ENCODE measurements around the gene TVP23C. TPM values are rescaled to one million over a fixed set of nuclear protein-coding genes. Genes with fewer than 3 reads are reported as not detected.
A peak's percentile ranks its signal among the peaks of the same experiment; 100 is the strongest.

The TVP23C gene
- total RNA-seq, 1 experiment from 2014 or later: 45.5 TPM

DNA sequence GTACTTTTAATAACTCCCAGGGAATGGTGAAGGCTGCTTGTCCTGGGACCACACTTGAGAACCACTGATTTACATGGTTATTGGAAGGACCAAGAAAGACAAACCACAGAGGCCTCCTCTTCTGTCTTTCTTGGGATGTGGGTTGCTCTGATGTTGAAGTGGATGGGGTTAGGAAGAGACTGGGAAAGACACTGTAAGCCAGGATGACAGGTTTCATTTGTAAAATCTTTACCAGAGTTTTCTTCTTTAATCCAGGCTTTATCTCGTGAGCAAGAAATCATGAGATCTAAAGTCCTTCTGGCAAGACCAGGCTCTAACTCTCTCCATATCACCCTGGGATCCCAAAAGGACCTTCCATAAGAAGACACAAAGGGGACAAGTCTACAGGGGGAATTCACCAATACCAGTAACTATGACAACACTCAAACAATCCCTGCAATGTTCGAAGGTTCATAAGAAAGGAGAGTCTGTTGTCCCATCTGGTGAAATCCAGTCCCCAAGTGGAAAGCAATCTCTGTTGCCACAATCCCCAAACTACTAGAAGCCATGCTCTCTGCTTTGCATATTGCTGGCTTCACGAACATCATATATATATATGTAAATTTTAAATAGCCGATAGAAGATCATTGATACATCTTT is 51.1 kb downstream of the TVP23C start:
- ChIA-PET CTCF (no interaction called here), POLR2A (ENCODE audit: unreplicated experiment) (no interaction called here)
- intact Hi-C loops (cut with micrococcal nuclease; ENCODE audit: unreplicated experiment): no loop called here
- Histone ChIP-seq H3F3A (ENCODE audit: insufficient read depth, low read depth) (no peaks in the 10 kb centered on the region), H3K9me2 (ENCODE audit: insufficient read depth) (no peaks in the 10 kb centered on the region), H3K4me1 (replicated peaks; ENCODE audit: insufficient read depth) (no peaks in the 10 kb centered on the region), H3K27me3 (ENCODE audit: insufficient read depth, low read depth) (no peaks in the 10 kb centered on the region), H3K79me2 (ENCODE audit: low read depth) (no peaks in the 10 kb centered on the region), H3K4me3 (no peak overlapping the region), H2AFZ (no peak overlapping the region), H3K27ac (no peak overlapping the region), H3K36me3 (ENCODE audit: low read depth) (no peaks in the 10 kb centered on the region), H4K20me1 (ENCODE audit: insufficient read depth) (no peaks in the 10 kb centered on the region), H3K9me3 (ENCODE audit: insufficient read depth, low read depth) (no peaks in the 10 kb centered on the region), H3K4me2 (no peak overlapping the region)
- DNase-seq: no peak
- no TSS peak for BruUV-seq (replicated peaks)
- TF ChIP-seq, protein P1, sequence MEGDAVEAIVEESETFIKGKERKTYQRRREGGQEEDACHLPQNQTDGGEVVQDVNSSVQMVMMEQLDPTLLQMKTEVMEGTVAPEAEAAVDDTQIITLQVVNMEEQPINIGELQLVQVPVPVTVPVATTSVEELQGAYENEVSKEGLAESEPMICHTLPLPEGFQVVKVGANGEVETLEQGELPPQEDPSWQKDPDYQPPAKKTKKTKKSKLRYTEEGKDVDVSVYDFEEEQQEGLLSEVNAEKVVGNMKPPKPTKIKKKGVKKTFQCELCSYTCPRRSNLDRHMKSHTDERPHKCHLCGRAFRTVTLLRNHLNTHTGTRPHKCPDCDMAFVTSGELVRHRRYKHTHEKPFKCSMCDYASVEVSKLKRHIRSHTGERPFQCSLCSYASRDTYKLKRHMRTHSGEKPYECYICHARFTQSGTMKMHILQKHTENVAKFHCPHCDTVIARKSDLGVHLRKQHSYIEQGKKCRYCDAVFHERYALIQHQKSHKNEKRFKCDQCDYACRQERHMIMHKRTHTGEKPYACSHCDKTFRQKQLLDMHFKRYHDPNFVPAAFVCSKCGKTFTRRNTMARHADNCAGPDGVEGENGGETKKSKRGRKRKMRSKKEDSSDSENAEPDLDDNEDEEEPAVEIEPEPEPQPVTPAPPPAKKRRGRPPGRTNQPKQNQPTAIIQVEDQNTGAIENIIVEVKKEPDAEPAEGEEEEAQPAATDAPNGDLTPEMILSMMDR (conservative IDR thresholded peaks at IDR 0.05): no peak
- no peak for TF ChIP-seq EZH2 (IDR thresholded peaks at IDR 0.05; ENCODE audit: low read depth)

DNA sequence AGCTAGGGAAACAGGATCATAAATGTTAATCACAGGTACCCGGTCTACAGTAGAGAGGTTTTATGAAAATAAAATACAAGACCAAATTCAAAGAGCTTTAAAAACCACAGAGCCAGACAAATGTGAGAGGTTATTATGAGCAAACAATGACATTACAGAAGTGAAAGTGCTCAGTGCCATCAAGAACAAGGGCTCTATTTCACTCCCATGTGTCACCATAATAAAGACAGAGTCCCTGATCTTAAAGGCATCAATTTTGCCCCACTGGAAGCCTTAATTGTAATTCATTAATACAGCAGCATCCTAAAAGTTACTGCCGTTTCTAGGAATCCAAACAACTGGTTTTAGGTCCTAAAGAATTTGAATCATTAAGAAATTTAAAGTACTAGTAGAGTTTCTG is 52.1 kb downstream of the TVP23C start:
- POLR2A ChIA-PET (ENCODE audit: unreplicated experiment): no interaction called here
- Histone ChIP-seq H4K20me1 (ENCODE audit: insufficient read depth) (no peaks in the 10 kb centered on the region), H3K4me1 (replicated peaks; ENCODE audit: insufficient read depth) (no peaks in the 10 kb centered on the region), H3K9me3 (ENCODE audit: insufficient read depth, low read depth) (no peaks in the 10 kb centered on the region), H2AFZ (no peak overlapping the region), H3K4me3 (no peak overlapping the region), H3K36me3 (ENCODE audit: low read depth) (no peaks in the 10 kb centered on the region), H3K79me2 (ENCODE audit: low read depth) (no peaks in the 10 kb centered on the region), H3K9me2 (ENCODE audit: insufficient read depth) (no peaks in the 10 kb centered on the region), H3K27ac (no peak overlapping the region), H3K4me2 (no peak overlapping the region), H3K27me3 (ENCODE audit: insufficient read depth, low read depth) (no peaks in the 10 kb centered on the region), H3F3A (ENCODE audit: insufficient read depth, low read depth) (no peaks in the 10 kb centered on the region)
- no peak for DNase-seq
- CTCF ChIA-PET: interaction anchor here (0.9 kb wide), 1 partner anchor 8 kb away, joined by 3 read pairs; no protein-coding TSS in a partner anchor
- BruUV-seq (replicated peaks): no TSS peak
- no peak for TF ChIP-seq EZH2 (IDR thresholded peaks at IDR 0.05; ENCODE audit: low read depth)
- TF ChIP-seq, protein P1 (conservative IDR thresholded peaks at IDR 0.05): no peak
- intact Hi-C loops (cut with micrococcal nuclease; ENCODE audit: unreplicated experiment): no loop called here

DNA sequence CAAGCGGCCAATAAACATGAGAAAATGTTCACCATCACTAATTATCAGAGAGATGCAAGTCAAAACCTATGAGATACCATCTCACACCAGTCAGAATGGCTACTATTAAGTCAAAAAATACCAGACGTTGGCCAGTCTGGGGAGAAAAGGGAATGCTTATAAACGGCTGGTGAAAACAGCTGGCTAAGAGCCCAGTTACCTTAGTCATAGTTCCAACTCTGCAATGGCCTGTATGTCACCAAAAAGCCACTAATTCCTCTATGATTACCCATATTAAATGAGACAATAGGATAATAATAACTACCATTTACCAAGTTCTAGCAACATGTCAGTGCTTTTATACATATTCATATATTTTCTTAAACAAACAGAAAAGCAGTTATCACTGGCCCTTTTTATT is 52.9 kb downstream of the TVP23C start:
- H2AFZ ChIP-seq: no peak overlapping the region
- no peak overlapping the region for H3K4me3 ChIP-seq
- H3K9me3 ChIP-seq (ENCODE audit: insufficient read depth, low read depth): no peaks in the 10 kb centered on the region
- H3K79me2 ChIP-seq (ENCODE audit: low read depth): no peaks in the 10 kb centered on the region
- intact Hi-C loops (cut with micrococcal nuclease; ENCODE audit: unreplicated experiment): no loop called here
- DNase-seq: peak in 1 of 2 experiments; percentile 4
- BruUV-seq (replicated peaks): no TSS peak
- no peaks in the 10 kb centered on the region for H4K20me1 ChIP-seq (ENCODE audit: insufficient read depth)
- H3K4me2 ChIP-seq: no peak overlapping the region
- TF ChIP-seq, protein P1 (conservative IDR thresholded peaks at IDR 0.05): no peak
- no peak for TF ChIP-seq EZH2 (IDR thresholded peaks at IDR 0.05; ENCODE audit: low read depth)
- H3F3A ChIP-seq (ENCODE audit: insufficient read depth, low read depth): no peaks in the 10 kb centered on the region
- POLR2A ChIA-PET (ENCODE audit: unreplicated experiment): no interaction called here
- no peaks in the 10 kb centered on the region for H3K36me3 ChIP-seq (ENCODE audit: low read depth)
- CTCF ChIA-PET: interaction anchor here (0.9 kb wide), 1 partner anchor 7 kb away, joined by 3 read pairs; no protein-coding TSS in a partner anchor
- no peaks in the 10 kb centered on the region for H3K9me2 ChIP-seq (ENCODE audit: insufficient read depth)
- H3K4me1 ChIP-seq (replicated peaks; ENCODE audit: insufficient read depth): no peaks in the 10 kb centered on the region
- H3K27me3 ChIP-seq (ENCODE audit: insufficient read depth, low read depth): no peaks in the 10 kb centered on the region
- no peak overlapping the region for H3K27ac ChIP-seq

Data from PC-9 (cell line).